Fibroblast of skin of right quadriceps (primary cell): Measurements from ENCODE around the gene PHACTR1.

Source experiments
- DNase-seq: peaks from one replicate; pipeline ENCODE4 v3.0.0-alpha.2; 2013

PHACTR1 gene

GRCh38 chr6:13248584-13248985 lies 532.0 kb downstream of the PHACTR1 start:
- no peak for DNase-seq

- DNase-seq = no peak
Measured at GRCh38 chr6:13248994-13249393, 532.4 kb downstream of the PHACTR1 start.

- no peak for DNase-seq
Measured at GRCh38 chr6:13249817-13250216, 533.2 kb downstream of the PHACTR1 start.

- no peak for DNase-seq
Measured at GRCh38 chr6:13250703-13251102, 534.1 kb downstream of the PHACTR1 start.

GRCh38 chr6:13251242-13251641 lies 534.7 kb downstream of the PHACTR1 start:
- DNase-seq = no peak

GRCh38 chr6:13252790-13253189 lies 536.2 kb downstream of the PHACTR1 start:
- DNase-seq = no peak

GRCh38 chr6:13253272-13253671 lies 536.7 kb downstream of the PHACTR1 start:
- DNase-seq = no peak

- DNase-seq = no peak
Measured at GRCh38 chr6:13256266-13257001, 539.9 kb downstream of the PHACTR1 start.

- DNase-seq = no peak
Measured at GRCh38 chr6:13259393-13259792, 542.8 kb downstream of the PHACTR1 start.

- DNase-seq = no peak
Measured at GRCh38 chr6:13260101-13260598, 543.6 kb downstream of the PHACTR1 start.

GRCh38 chr6:13260831-13261230 lies 544.3 kb downstream of the PHACTR1 start:
- no peak for DNase-seq

GRCh38 chr6:13261464-13261994 lies 545.0 kb downstream of the PHACTR1 start:
- DNase-seq = no peak

GRCh38 chr6:13262302-13263230 lies 546.0 kb downstream of the PHACTR1 start:
- DNase-seq = no peak

- DNase-seq = no peak
Measured at GRCh38 chr6:13263669-13264068, 547.1 kb downstream of the PHACTR1 start.

- no peak for DNase-seq
Measured at GRCh38 chr6:13267142-13267651, 550.6 kb downstream of the PHACTR1 start.

- DNase-seq = peak; percentile 78
Measured at GRCh38 chr6:13268913-13269518, 552.4 kb downstream of the PHACTR1 start.

- no peak for DNase-seq
Measured at GRCh38 chr6:13272131-13273046, 555.8 kb downstream of the PHACTR1 start.

GRCh38 chr6:13273202-13273930 lies 556.8 kb downstream of the PHACTR1 start:
- no peak for DNase-seq

- DNase-seq = no peak
Measured at GRCh38 chr6:13273931-13274706, 557.6 kb downstream of the PHACTR1 start.
